Measurements from ENCODE around the gene ZNHIT3.
"Not testable (repeated sequence)": the region's sequence is repeated elsewhere in the genome, so short reads cannot be mapped to it uniquely, and the experiment has no call there.

ZNHIT3 gene

DNA sequence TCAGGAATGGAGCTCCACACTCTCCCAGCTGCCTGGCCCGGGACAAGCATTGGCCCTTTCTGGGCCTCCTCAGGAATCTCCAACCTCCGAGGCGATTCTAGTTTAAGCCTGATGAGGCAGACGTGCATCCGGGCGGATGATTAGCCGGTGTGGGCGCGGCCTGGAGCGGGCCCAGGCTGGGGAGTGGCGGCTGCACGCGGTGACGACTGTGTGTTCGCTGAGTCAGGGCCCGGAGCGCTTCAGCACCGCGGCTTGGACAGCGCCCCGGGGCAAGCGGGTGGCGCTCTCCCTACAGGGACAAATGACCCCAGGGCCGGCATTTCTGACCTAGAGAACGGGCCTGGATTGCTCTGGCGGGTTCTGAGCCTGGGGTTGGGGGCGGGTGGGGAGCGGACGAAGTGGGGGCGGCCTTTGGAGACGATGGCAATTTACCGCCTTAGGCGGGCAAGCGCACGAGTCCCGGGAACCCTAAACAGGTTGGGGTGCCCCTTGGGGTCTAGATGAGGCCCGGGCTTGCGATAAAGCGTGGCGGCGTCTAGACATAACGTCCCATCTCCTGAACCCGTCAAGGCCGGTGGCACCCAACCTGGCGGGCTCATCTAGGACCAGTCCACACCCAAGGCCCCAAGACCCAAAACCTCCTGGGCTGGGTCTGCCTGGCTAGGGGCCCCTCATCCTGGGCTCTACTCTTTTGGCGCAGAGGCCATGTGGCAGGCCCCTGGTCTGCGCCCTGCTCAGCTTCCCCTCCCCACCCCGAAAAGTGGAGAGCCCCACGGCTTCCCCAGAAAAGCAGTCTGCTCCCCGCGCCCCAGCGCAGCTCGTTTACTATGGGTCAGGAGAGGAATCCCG, 22.3 kb upstream of the ZNHIT3 start:
- H3K36me3 ChIP-seq (ENCODE audit: control insufficient read depth in 1 of 2, insufficient read depth in 2 of 2, low read length in 2 of 2): no peaks in the 10 kb centered on the region
- no peak overlapping the region for H3K4me3 ChIP-seq (ENCODE audit: low read depth in 1 of 2, low read length in 2 of 2)
- H3K9me3 ChIP-seq (ENCODE audit: control insufficient read depth in 1 of 2, low read length in 2 of 2): no peaks in the 10 kb centered on the region
- no peaks in the 10 kb centered on the region for H3K4me1 ChIP-seq (ENCODE audit: control insufficient read depth in 1 of 2, insufficient read depth in 2 of 2, low read length in 2 of 2)
- H3K27ac ChIP-seq (ENCODE audit: low read length): no peak overlapping the region
- H3K27me3 ChIP-seq (ENCODE audit: low read depth, low read length): peaks cover 19% of the 10 kb centered on the region

DNA sequence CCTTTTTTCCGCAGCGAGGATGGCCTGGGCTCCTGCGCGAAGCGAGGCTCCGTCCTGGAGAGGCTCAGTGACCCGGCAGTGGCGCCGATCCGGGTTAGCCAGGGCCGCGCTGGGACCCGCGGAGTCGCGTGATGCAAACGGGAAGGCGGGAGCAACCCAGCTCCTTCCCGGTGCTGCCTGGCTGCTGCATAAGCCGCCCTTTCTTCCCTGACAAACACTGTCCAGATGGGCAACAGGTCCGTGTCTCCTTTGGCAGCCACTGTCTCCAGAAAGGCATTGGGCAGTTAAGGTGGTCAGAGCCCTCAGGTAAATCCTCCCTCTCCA, 21.8 kb upstream of the ZNHIT3 start:
- no peak overlapping the region for H3K4me3 ChIP-seq (ENCODE audit: low read depth in 1 of 2, low read length in 2 of 2)
- H3K27me3 ChIP-seq (ENCODE audit: low read depth, low read length): peaks cover 19% of the 10 kb centered on the region
- no peaks in the 10 kb centered on the region for H3K36me3 ChIP-seq (ENCODE audit: control insufficient read depth in 1 of 2, insufficient read depth in 2 of 2, low read length in 2 of 2)

DNA sequence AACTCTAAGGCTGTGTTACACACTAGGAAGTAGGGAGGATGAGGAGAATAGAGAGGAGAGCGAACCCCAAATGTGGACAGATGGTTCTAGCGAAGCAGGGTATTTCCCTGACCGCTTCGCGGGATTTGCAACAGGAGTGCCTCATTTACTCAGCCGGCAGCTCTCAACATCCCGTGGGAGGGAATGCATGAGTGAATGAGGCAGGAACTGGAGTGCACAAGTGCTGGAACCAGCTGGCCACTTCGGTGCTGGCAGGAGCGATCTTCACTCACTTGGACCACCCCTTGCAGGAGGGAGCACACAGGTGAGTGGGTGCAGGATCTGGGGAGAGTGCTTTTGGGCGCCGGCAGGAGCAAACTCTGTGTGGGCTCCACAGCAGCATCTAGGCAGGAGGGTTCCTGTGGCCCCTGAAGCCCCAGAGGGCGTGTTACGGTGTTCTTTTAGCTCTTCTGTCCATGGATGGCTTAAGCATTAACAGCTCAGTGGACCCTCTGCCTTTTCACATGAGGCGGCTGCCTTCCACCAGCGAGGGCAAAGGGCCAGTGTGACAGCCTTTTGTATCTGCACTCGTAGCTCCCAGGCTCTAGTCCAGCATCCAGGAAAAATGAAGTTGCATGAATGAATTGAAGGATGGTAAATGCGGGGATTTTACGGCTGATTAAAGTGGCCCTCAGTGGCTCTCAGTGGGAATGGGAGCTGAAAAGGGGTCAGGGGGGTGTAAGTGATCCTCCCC, 17.4 kb upstream of the ZNHIT3 start:
- Histone ChIP-seq H3K4me3 (ENCODE audit: low read depth in 1 of 2, low read length in 2 of 2) (no peak overlapping the region), H3K36me3 (ENCODE audit: control insufficient read depth in 1 of 2, insufficient read depth in 2 of 2, low read length in 2 of 2) (no peaks in the 10 kb centered on the region), H3K27me3 (ENCODE audit: low read depth, low read length) (peaks cover 19% of the 10 kb centered on the region), H3K9me3 (ENCODE audit: control insufficient read depth in 1 of 2, low read length in 2 of 2) (no peaks in the 10 kb centered on the region), H3K27ac (ENCODE audit: low read length) (no peak overlapping the region), H3K4me1 (ENCODE audit: control insufficient read depth in 1 of 2, insufficient read depth in 2 of 2, low read length in 2 of 2) (no peaks in the 10 kb centered on the region)

More for the DNA sequence above, 21.8 kb upstream of the ZNHIT3 start:
- no peaks in the 10 kb centered on the region for H3K4me1 ChIP-seq (ENCODE audit: control insufficient read depth in 1 of 2, insufficient read depth in 2 of 2, low read length in 2 of 2)
- H3K27ac ChIP-seq (ENCODE audit: low read length): no peak overlapping the region
- H3K9me3 ChIP-seq (ENCODE audit: control insufficient read depth in 1 of 2, low read length in 2 of 2): no peaks in the 10 kb centered on the region

DNA sequence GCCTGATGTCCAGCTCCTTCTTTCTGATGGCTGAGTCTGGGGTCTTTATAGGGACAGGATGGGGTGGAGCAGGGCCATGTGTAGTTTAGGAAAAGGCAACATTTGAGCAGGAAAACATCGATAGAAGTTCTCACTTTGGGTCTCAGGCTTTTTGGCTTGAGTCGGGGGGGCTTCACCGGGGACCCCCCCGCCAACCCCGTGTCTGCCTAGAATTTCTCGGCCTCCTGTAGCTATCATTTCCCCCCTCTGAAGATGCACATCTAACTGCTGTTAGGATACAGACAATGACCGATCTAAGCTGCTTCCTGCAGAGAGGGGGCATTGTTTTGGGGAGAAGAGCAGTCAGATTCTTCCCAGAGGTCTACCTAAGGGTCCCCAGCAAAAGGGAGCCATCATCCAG, 16.7 kb upstream of the ZNHIT3 start:
- Histone ChIP-seq H3K9me3 (ENCODE audit: control insufficient read depth in 1 of 2, low read length in 2 of 2) (no peaks in the 10 kb centered on the region), H3K4me1 (ENCODE audit: control insufficient read depth in 1 of 2, insufficient read depth in 2 of 2, low read length in 2 of 2) (no peaks in the 10 kb centered on the region), H3K27me3 (ENCODE audit: low read depth, low read length) (peaks cover 15% of the 10 kb centered on the region), H3K4me3 (ENCODE audit: low read depth in 1 of 2, low read length in 2 of 2) (no peak overlapping the region), H3K36me3 (ENCODE audit: control insufficient read depth in 1 of 2, insufficient read depth in 2 of 2, low read length in 2 of 2) (no peaks in the 10 kb centered on the region), H3K27ac (ENCODE audit: low read length) (no peak overlapping the region)

DNA sequence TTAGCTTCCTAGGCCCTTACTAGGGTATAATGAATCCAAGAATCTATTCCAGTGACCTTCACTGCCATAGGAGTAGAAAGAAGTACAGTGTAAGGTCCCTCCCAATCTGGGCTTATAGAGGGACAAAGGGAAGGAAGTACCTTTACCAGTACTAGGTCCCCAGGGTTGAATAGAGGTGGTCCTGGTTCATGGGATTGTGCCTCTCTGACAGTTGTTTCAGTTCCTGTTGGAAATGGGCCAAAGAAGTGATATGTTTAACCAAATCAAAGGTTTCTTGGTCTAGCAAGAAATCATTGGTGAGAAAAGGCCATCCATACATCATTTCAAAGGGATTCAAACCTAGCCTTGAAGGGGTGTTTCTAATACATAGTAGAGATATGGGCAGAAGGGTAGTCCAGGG, 16.0 kb upstream of the ZNHIT3 start:
- Histone ChIP-seq H3K9me3 (ENCODE audit: control insufficient read depth in 1 of 2, low read length in 2 of 2) (no peaks in the 10 kb centered on the region), H3K27me3 (ENCODE audit: low read depth, low read length) (peaks cover 7% of the 10 kb centered on the region), H3K4me3 (ENCODE audit: low read depth in 1 of 2, low read length in 2 of 2) (no peak overlapping the region), H3K4me1 (ENCODE audit: control insufficient read depth in 1 of 2, insufficient read depth in 2 of 2, low read length in 2 of 2) (no peaks in the 10 kb centered on the region), H3K36me3 (ENCODE audit: control insufficient read depth in 1 of 2, insufficient read depth in 2 of 2, low read length in 2 of 2) (no peaks in the 10 kb centered on the region), H3K27ac (ENCODE audit: low read length) (no peak overlapping the region)

DNA sequence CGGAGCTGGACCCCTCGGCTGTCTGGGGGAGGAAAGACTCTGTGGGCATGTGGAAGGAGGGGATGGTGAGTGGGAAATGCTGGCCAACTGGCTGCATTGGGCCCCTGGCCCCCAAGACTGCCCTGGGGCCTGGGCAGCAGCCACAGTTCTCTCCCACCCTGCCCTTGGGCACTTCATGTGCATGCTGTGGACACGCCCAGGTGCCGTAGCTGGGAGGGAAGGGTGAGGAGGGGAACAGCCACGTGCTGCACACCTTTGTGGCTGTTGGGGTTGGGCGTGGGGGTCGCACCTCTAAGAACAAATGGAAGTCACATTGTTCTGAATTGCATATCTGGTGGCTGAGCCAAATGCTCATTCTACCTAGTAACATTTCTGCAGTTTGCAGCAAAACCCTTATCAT, 11.9 kb upstream of the ZNHIT3 start:
- Histone ChIP-seq H3K36me3 (ENCODE audit: control insufficient read depth in 1 of 2, insufficient read depth in 2 of 2, low read length in 2 of 2) (no peaks in the 10 kb centered on the region), H3K9me3 (ENCODE audit: control insufficient read depth in 1 of 2, low read length in 2 of 2) (no peaks in the 10 kb centered on the region), H3K4me1 (ENCODE audit: control insufficient read depth in 1 of 2, insufficient read depth in 2 of 2, low read length in 2 of 2) (no peaks in the 10 kb centered on the region), H3K27ac (ENCODE audit: low read length) (no peak overlapping the region), H3K4me3 (ENCODE audit: low read depth in 1 of 2, low read length in 2 of 2) (no peak overlapping the region), H3K27me3 (ENCODE audit: low read depth, low read length) (no peaks in the 10 kb centered on the region)

DNA sequence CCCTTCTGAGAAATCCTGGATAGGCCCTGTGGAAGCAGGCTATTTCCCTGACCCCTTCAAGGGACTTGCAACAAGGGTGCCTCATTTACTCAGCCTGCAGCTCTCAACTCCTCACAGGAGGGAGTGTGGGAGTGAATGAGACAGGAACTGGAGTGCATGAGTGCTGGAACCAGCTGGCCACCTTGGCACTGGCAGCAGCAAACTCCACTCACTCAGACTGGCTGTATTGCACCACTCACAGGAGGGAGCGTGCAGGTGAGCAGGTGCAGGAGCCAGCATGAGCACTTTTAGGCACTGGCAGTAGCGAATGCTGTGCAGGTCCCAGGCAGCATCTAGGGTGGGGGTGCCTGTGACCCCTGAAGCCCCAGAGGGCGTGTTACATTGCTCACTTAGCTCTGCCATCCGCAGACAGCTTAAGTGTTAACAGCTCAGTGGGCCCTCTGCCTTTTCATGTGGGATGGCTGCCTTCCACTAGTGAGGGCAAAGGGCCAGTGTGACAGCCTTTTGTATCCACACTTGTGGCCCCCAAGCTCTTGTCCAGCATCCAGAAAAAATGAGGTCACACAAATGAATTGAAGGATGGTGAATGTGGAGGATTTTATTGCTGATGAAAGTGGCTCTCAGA, 11.0 kb upstream of the ZNHIT3 start:
- H3K4me1 ChIP-seq (ENCODE audit: control insufficient read depth in 1 of 2, insufficient read depth in 2 of 2, low read length in 2 of 2): no peaks in the 10 kb centered on the region
- H3K27me3 ChIP-seq (ENCODE audit: low read depth, low read length): no peaks in the 10 kb centered on the region
- H3K4me3 ChIP-seq (ENCODE audit: low read depth in 1 of 2, low read length in 2 of 2): no peak overlapping the region
- no peak overlapping the region for H3K27ac ChIP-seq (ENCODE audit: low read length)
- no peaks in the 10 kb centered on the region for H3K9me3 ChIP-seq (ENCODE audit: control insufficient read depth in 1 of 2, low read length in 2 of 2)
- H3K36me3 ChIP-seq (ENCODE audit: control insufficient read depth in 1 of 2, insufficient read depth in 2 of 2, low read length in 2 of 2): no peaks in the 10 kb centered on the region

DNA sequence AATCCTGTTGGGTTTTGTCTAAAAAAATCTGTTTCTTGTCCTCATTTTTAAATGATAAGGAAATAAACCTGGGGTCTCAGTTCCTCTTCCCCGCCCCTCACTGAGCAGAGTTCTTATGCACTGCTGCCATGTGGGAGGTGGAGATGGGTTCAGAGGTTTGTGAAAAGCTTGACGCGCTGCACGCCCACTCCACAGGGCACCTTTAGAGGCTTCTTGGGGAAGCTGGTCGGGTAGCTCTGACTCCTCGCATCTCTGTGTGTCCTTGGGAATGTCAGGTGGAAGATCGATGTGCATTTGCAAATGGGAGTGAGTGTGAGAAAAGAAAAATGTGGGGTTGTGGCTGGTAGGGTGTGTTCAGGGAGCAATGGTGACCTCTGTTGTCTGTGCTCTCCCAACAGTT, 4.7 kb upstream of the ZNHIT3 start:
- H3K4me3 ChIP-seq (ENCODE audit: low read depth in 1 of 2, low read length in 2 of 2): no peak overlapping the region
- H3K27ac ChIP-seq (ENCODE audit: low read length): no peak overlapping the region
- peaks cover 5 to 19% of the 10 kb centered on the region in 2 donors for H3K4me1 ChIP-seq (ENCODE audit: control insufficient read depth in 1 of 2, insufficient read depth in 2 of 2, low read length in 2 of 2)
- no peaks in the 10 kb centered on the region for H3K36me3 ChIP-seq (ENCODE audit: control insufficient read depth in 1 of 2, insufficient read depth in 2 of 2, low read length in 2 of 2)
- H3K27me3 ChIP-seq (ENCODE audit: low read depth, low read length): no peaks in the 10 kb centered on the region
- no peaks in the 10 kb centered on the region for H3K9me3 ChIP-seq (ENCODE audit: control insufficient read depth in 1 of 2, low read length in 2 of 2)

DNA sequence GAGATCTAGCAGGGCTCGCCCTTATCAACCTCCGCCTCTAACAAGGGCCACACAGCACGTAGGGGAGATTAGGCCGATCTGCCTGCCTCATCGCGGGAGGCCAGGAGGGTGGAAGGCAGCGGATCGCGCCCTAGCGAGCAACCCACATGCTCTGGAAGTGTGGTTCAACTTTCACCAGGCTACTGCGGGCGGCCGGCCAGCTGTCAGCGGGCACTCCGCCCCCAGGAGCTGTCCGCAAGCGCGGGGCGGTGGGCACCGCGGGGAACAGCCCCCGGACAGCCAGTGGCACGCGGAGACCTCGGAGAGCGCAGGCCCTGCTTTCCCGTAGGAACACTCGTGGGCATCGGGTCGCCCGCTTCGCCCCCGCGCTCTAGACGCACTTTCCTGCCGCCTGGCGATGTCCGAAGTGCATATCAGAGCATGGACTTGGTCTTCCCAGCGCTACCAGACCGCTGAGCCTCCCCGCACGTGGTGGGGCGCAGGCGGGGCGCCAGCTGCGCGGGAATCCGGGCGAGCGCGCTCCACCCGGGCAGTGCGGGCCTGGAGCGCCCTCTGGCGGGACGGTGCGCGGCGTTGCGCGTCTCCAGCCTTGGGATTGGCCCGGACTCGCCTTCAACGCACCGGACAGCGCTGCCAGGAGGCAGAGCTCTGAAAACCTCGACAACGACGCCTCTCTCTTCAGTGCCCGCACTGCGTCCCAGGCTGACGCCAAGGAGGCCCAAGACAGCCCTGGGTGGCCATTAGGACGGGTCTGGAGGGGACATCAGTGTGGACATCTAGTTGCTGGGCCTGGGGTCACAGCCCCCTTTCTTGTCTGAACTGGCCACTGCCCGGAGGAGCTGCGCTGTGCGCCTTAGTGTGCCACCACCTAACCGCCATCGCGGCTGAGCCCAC, 3.6 kb upstream of the ZNHIT3 start:
- Histone ChIP-seq H3K27ac (ENCODE audit: low read length) (no peak overlapping the region), H3K9me3 (ENCODE audit: control insufficient read depth in 1 of 2, low read length in 2 of 2) (no peaks in the 10 kb centered on the region), H3K27me3 (ENCODE audit: low read depth, low read length) (no peaks in the 10 kb centered on the region), H3K4me3 (ENCODE audit: low read depth in 1 of 2, low read length in 2 of 2) (peak overlapping the region; percentile 26 to 57), H3K4me1 (ENCODE audit: control insufficient read depth in 1 of 2, insufficient read depth in 2 of 2, low read length in 2 of 2) (peaks cover 5 to 27% of the 10 kb centered on the region in 2 donors), H3K36me3 (ENCODE audit: control insufficient read depth in 1 of 2, insufficient read depth in 2 of 2, low read length in 2 of 2) (no peaks in the 10 kb centered on the region)

DNA sequence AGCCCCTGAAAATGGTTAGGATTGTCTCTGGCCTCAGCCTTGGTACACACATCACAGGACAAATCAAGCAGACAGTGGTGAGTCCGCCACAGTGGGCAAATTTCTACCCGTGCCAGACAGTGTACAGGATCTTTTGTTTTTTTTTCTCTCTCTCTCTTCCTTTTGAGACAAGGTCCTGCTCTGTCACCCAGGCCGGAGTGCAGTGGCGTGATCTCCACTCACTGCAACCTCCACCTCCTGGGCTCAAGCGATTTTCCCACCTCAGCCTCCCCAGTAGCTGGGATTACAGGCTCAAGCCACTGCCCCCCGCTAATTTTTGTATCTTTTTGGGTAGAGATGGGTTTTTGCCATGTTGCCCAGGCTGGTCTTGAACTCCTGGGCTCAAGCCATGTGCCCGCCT, 2.5 kb upstream of the ZNHIT3 start:
- H3K9me3 ChIP-seq (ENCODE audit: control insufficient read depth in 1 of 2, low read length in 2 of 2); H3K36me3 ChIP-seq (ENCODE audit: control insufficient read depth in 1 of 2, insufficient read depth in 2 of 2, low read length in 2 of 2); H3K4me3 ChIP-seq (ENCODE audit: low read depth in 1 of 2, low read length in 2 of 2); H3K27me3 ChIP-seq (ENCODE audit: low read depth, low read length); H3K27ac ChIP-seq (ENCODE audit: low read length): not testable (repeated sequence)
- peaks cover 5 to 33% of the 10 kb centered on the region in 2 donors for H3K4me1 ChIP-seq (ENCODE audit: control insufficient read depth in 1 of 2, insufficient read depth in 2 of 2, low read length in 2 of 2)

DNA sequence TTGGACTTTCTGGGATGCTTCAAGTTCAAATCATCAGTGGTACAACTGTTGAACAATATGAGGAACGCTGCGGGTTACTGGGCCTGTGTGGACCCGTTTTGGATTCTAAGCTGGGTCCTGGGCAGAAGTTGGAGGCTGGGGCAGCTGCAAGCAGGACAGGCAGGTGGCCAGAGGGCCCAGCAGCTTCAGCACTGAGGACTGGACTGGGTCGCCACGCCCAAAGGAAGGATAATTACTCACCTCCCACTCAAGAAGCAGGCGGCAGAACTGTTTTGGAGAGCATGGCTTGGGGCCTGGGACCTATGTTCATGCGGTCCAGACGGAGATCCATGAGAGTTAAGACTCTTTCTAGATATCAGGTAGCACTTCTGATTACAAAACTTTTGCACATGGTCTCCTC, 1.5 kb upstream of the ZNHIT3 start:
- Histone ChIP-seq H3K36me3 (ENCODE audit: control insufficient read depth in 1 of 2, insufficient read depth in 2 of 2, low read length in 2 of 2) (no peaks in the 10 kb centered on the region), H3K4me1 (ENCODE audit: control insufficient read depth in 1 of 2, insufficient read depth in 2 of 2, low read length in 2 of 2) (peaks cover 5 to 33% of the 10 kb centered on the region in 2 donors), H3K4me3 (ENCODE audit: low read depth in 1 of 2, low read length in 2 of 2) (no peak overlapping the region), H3K27ac (ENCODE audit: low read length) (no peak overlapping the region), H3K9me3 (ENCODE audit: control insufficient read depth in 1 of 2, low read length in 2 of 2) (no peaks in the 10 kb centered on the region), H3K27me3 (ENCODE audit: low read depth, low read length) (no peaks in the 10 kb centered on the region)

Measured in muscle layer of duodenum (tissue), 2 donors.